ENCODE data around the gene UBP1.
"Not testable (repeated sequence)": the region's sequence is repeated elsewhere in the genome, so short reads cannot be mapped to it uniquely, and the experiment has no call there.

Gene UBP1

DNA sequence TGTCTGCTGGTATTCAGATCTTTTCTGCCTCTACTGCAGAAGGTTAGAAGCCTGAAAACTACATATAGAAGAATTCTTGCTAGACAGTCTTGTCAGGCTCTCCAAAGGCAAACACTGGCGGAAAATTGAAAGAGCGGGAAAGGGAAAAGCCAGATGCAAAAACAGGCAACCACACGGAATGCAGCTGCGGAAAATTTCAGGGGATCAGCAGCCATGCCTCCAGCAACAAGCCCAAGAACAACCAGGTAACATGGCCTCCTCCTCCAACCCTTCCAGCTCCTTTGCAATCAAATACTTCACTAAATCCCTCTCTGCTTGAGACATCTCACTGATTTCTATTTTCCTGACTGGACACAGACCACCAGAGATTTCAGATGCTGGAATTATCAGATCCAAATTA is 9.6 kb downstream of the UBP1 start:
- Histone ChIP-seq H3K56ac (ENCODE audit: low read length) (no peak overlapping the region), H2BK5ac (ENCODE audit: low read length) (no peak overlapping the region), H3K27me3 (ENCODE audit: insufficient read depth, low read length, poor library complexity) (no peaks in the 10 kb centered on the region), H3K4me2 (ENCODE audit: low read length) (no peak overlapping the region), H3K4me1 (ENCODE audit: control insufficient read depth, low read depth, low read length) (peaks cover 11% of the 10 kb centered on the region), H3K27ac (ENCODE audit: low read depth, low read length) (no peak overlapping the region), H3K4ac (ENCODE audit: low read depth, low read length) (no peak overlapping the region), H2BK120ac (ENCODE audit: low read depth, low read length) (no peak overlapping the region), H3K36me3 (ENCODE audit: control insufficient read depth, insufficient read depth, low read length) (no peaks in the 10 kb centered on the region), H2AK5ac (ENCODE audit: low read length) (no peak overlapping the region), H3K4me3 (ENCODE audit: low read length) (no peak overlapping the region), H3K9ac (ENCODE audit: low read length) (no peak overlapping the region), H4K8ac (ENCODE audit: low read depth, low read length) (no peak overlapping the region), H3K79me2 (ENCODE audit: control insufficient read depth, insufficient read depth, low read length) (peaks cover 53% of the 10 kb centered on the region), H4K5ac (ENCODE audit: low read length) (no peak overlapping the region), H3K18ac (ENCODE audit: low read length) (no peak overlapping the region), H2BK15ac (replicated peaks; ENCODE audit: low read depth) (no peak overlapping the region), H3K79me1 (ENCODE audit: low read length) (peaks cover 11% of the 10 kb centered on the region), H3K23ac (ENCODE audit: low read length) (no peak overlapping the region)
- DNase-seq: peak; percentile 36
- WGBS (ENCODE audit: extremely low coverage, insufficient coverage, low lambda C conversion rate): no CpG with 5 or more reads among the region's 4 CpGs

DNA sequence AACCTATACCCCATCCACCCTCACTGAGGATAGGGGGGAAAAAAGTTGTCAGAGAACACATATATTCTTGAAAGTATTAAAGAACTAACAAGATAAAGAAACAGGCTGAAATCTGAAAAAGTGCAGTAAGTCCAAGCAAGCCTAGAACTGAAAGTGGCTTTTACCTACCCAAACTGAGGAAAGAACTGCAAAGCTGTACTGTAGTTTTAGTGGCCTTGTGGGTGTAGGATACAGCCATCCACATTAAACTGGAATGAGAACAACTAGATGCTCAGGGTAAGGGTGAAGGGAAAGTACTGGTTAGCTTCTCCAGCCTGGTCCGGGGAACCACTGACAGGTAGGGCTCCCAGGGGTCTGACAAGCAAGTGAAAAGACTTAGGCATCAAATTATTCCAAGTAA is 10.1 kb downstream of the UBP1 start:
- Histone ChIP-seq H2AK5ac (ENCODE audit: low read length) (no peak overlapping the region), H4K8ac (ENCODE audit: low read depth, low read length) (no peak overlapping the region), H4K5ac (ENCODE audit: low read length) (no peak overlapping the region), H3K56ac (ENCODE audit: low read length) (no peak overlapping the region), H2BK15ac (replicated peaks; ENCODE audit: low read depth) (no peak overlapping the region), H3K27ac (ENCODE audit: low read depth, low read length) (no peak overlapping the region), H2BK120ac (ENCODE audit: low read depth, low read length) (no peak overlapping the region), H3K23ac (ENCODE audit: low read length) (peak overlapping the region; percentile 50), H3K18ac (ENCODE audit: low read length) (no peak overlapping the region), H3K27me3 (ENCODE audit: insufficient read depth, low read length, poor library complexity) (no peaks in the 10 kb centered on the region), H2BK5ac (ENCODE audit: low read length) (no peak overlapping the region), H3K4ac (ENCODE audit: low read depth, low read length) (no peak overlapping the region), H3K4me3 (ENCODE audit: low read length) (no peak overlapping the region), H3K4me1 (ENCODE audit: control insufficient read depth, low read depth, low read length) (peaks cover 13% of the 10 kb centered on the region), H3K4me2 (ENCODE audit: low read length) (no peak overlapping the region), H3K79me2 (ENCODE audit: control insufficient read depth, insufficient read depth, low read length) (peaks cover 53% of the 10 kb centered on the region), H3K79me1 (ENCODE audit: low read length) (peaks cover 10% of the 10 kb centered on the region), H3K9ac (ENCODE audit: low read length) (no peak overlapping the region), H3K36me3 (ENCODE audit: control insufficient read depth, insufficient read depth, low read length) (no peaks in the 10 kb centered on the region)
- no CpG with 5 or more reads among the region's 1 CpG for WGBS (ENCODE audit: extremely low coverage, insufficient coverage, low lambda C conversion rate)
- DNase-seq: no peak

DNA sequence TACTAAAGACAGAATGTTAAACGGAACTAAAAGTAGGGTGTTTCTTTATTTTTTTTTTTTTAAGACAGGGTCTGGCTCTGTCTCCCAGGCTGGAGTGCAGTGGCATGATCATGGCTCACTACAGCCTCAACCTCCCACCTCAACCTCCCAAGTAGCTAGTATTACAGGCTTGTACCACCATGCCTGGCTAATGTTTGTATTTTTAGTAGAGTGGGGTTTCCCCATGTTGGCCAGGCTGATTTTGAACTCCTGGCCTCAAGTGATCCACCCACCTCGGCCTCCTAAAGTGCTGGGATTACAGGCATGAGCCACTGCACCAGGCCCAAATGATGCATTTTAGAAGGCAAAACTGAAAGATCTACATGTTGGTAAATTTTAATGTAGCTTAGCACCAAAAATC is 10.9 kb downstream of the UBP1 start:
- H3K79me1 ChIP-seq (ENCODE audit: low read length): peaks cover 12% of the 10 kb centered on the region
- not testable (repeated sequence) for H3K36me3 ChIP-seq (ENCODE audit: control insufficient read depth, insufficient read depth, low read length); H3K4ac ChIP-seq (ENCODE audit: low read depth, low read length); H3K4me3 ChIP-seq (ENCODE audit: low read length); H3K27ac ChIP-seq (ENCODE audit: low read depth, low read length); H3K18ac ChIP-seq (ENCODE audit: low read length); H4K5ac ChIP-seq (ENCODE audit: low read length); H3K9ac ChIP-seq (ENCODE audit: low read length); H2AK5ac ChIP-seq (ENCODE audit: low read length); DNase-seq; H4K8ac ChIP-seq (ENCODE audit: low read depth, low read length); H3K27me3 ChIP-seq (ENCODE audit: insufficient read depth, low read length, poor library complexity); H3K23ac ChIP-seq (ENCODE audit: low read length); H2BK120ac ChIP-seq (ENCODE audit: low read depth, low read length); H3K56ac ChIP-seq (ENCODE audit: low read length); H2BK15ac ChIP-seq (replicated peaks; ENCODE audit: low read depth); H3K4me2 ChIP-seq (ENCODE audit: low read length); H2BK5ac ChIP-seq (ENCODE audit: low read length)
- peaks cover 14% of the 10 kb centered on the region for H3K4me1 ChIP-seq (ENCODE audit: control insufficient read depth, low read depth, low read length)
- no CpG with 5 or more reads among the region's 2 CpGs for WGBS (ENCODE audit: extremely low coverage, insufficient coverage, low lambda C conversion rate)
- peaks cover 52% of the 10 kb centered on the region for H3K79me2 ChIP-seq (ENCODE audit: control insufficient read depth, insufficient read depth, low read length)

DNA sequence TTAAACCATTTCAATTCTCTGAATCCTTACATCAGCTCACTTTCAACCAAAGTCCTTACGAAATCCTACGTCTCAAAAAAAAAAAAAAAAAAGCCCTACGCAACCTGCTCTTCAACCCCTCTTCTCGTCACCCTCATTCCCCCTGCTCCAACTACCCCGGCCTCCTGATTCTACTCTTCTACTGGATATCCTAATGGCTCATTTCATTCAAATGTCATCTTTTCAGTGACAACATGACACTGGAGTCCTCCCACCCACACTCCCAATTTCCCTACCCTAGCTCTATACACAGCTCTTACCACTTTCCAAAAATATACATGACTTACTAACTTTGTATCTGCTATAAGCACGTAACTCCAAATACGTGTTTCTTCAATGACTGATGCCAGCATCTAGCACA is 11.5 kb downstream of the UBP1 start:
- no peak overlapping the region for H2BK120ac ChIP-seq (ENCODE audit: low read depth, low read length)
- DNase-seq: no peak
- H3K27me3 ChIP-seq (ENCODE audit: insufficient read depth, low read length, poor library complexity): no peaks in the 10 kb centered on the region
- H3K4me2 ChIP-seq (ENCODE audit: low read length): no peak overlapping the region
- peaks cover 48% of the 10 kb centered on the region for H3K79me2 ChIP-seq (ENCODE audit: control insufficient read depth, insufficient read depth, low read length)
- no peaks in the 10 kb centered on the region for H3K36me3 ChIP-seq (ENCODE audit: control insufficient read depth, insufficient read depth, low read length)
- H3K18ac ChIP-seq (ENCODE audit: low read length): no peak overlapping the region
- H3K4me3 ChIP-seq (ENCODE audit: low read length): no peak overlapping the region
- H4K5ac ChIP-seq (ENCODE audit: low read length): no peak overlapping the region
- no peak overlapping the region for H2BK15ac ChIP-seq (replicated peaks; ENCODE audit: low read depth)
- peaks cover 12% of the 10 kb centered on the region for H3K79me1 ChIP-seq (ENCODE audit: low read length)
- no peak overlapping the region for H3K9ac ChIP-seq (ENCODE audit: low read length)
- WGBS (ENCODE audit: extremely low coverage, insufficient coverage, low lambda C conversion rate): no CpG with 5 or more reads among the region's 7 CpGs
- no peak overlapping the region for H3K27ac ChIP-seq (ENCODE audit: low read depth, low read length)
- no peak overlapping the region for H3K4ac ChIP-seq (ENCODE audit: low read depth, low read length)
- H3K23ac ChIP-seq (ENCODE audit: low read length): no peak overlapping the region
- H3K4me1 ChIP-seq (ENCODE audit: control insufficient read depth, low read depth, low read length): peaks cover 14% of the 10 kb centered on the region
- no peak overlapping the region for H4K8ac ChIP-seq (ENCODE audit: low read depth, low read length)
- H2AK5ac ChIP-seq (ENCODE audit: low read length): no peak overlapping the region
- H2BK5ac ChIP-seq (ENCODE audit: low read length): no peak overlapping the region
- H3K56ac ChIP-seq (ENCODE audit: low read length): no peak overlapping the region

DNA sequence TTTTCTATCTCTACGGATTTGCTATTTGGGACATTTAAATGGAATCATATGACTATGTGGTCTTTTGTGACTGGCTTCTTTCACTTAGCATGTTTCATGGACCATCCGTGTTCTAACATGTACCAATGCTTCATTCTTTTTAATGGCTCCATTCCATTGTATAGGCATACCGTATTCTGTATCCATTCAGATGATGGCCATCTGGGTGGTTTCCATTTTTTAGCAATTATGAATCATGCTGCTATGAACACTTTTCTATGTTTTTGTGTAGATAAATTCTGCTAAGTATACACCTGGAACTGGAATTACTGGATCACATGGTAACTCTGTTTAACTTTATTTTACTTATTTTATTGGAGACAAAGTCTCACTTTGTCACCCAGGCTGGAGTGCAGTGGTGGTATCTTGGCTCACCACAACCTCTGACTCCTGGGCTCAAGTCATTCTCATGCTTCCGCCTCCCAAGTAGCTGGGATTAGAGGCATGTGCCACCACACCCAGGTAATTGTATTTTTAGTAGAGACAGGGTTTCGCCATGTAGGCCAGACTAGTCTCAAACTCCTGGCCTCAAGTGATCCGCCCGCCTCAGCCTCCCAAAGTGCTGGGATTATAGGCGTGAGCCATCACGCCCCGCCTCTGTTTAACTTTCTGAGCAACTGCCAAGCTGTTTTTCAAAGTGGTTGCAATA is 13.4 kb downstream of the UBP1 start:
- no peak overlapping the region for H3K18ac ChIP-seq (ENCODE audit: low read length)
- H4K8ac ChIP-seq (ENCODE audit: low read depth, low read length): no peak overlapping the region
- H2BK15ac ChIP-seq (replicated peaks; ENCODE audit: low read depth): no peak overlapping the region
- H4K5ac ChIP-seq (ENCODE audit: low read length): no peak overlapping the region
- H3K23ac ChIP-seq (ENCODE audit: low read length): no peak overlapping the region
- no peak overlapping the region for H2BK5ac ChIP-seq (ENCODE audit: low read length)
- H3K9ac ChIP-seq (ENCODE audit: low read length): no peak overlapping the region
- H2AK5ac ChIP-seq (ENCODE audit: low read length): no peak overlapping the region
- H3K79me2 ChIP-seq (ENCODE audit: control insufficient read depth, insufficient read depth, low read length): peaks cover 40% of the 10 kb centered on the region
- no peak for DNase-seq
- H3K56ac ChIP-seq (ENCODE audit: low read length): no peak overlapping the region
- whole genome bisulfite sequencing (ENCODE audit: extremely low coverage, insufficient coverage, low lambda C conversion rate): no CpG with 5 or more reads among the region's 10 CpGs
- H3K4me1 ChIP-seq (ENCODE audit: control insufficient read depth, low read depth, low read length): peaks cover 14% of the 10 kb centered on the region
- H3K36me3 ChIP-seq (ENCODE audit: control insufficient read depth, insufficient read depth, low read length): no peaks in the 10 kb centered on the region
- H3K79me1 ChIP-seq (ENCODE audit: low read length): peaks cover 12% of the 10 kb centered on the region
- H2BK120ac ChIP-seq (ENCODE audit: low read depth, low read length): no peak overlapping the region
- no peak overlapping the region for H3K4me2 ChIP-seq (ENCODE audit: low read length)
- no peaks in the 10 kb centered on the region for H3K27me3 ChIP-seq (ENCODE audit: insufficient read depth, low read length, poor library complexity)
- no peak overlapping the region for H3K27ac ChIP-seq (ENCODE audit: low read depth, low read length)
- no peak overlapping the region for H3K4ac ChIP-seq (ENCODE audit: low read depth, low read length)
- H3K4me3 ChIP-seq (ENCODE audit: low read length): no peak overlapping the region

DNA sequence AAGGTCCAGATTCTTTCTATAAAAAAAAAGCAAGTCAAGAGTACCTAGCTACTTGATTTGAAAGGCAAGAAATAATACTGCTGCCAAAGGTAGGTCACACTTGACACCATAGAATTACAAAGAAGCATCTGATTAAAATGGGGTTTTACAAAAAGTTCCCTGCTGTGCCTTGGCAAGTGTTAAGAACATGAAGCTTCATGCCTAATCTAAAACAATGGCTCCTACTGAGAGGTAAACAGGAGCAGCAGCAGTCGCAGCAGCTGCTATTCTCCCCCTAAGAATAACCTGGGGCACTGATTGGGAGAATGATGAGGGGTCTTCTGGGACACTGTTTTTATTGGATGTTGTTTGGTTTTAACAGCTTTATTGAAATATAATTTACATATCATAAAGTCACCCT is 14.1 kb downstream of the UBP1 start:
- H2BK15ac ChIP-seq (replicated peaks; ENCODE audit: low read depth): no peak overlapping the region
- no peaks in the 10 kb centered on the region for H3K36me3 ChIP-seq (ENCODE audit: control insufficient read depth, insufficient read depth, low read length)
- no CpG with 5 or more reads among the region's 1 CpG for WGBS (ENCODE audit: extremely low coverage, insufficient coverage, low lambda C conversion rate)
- H3K27ac ChIP-seq (ENCODE audit: low read depth, low read length): no peak overlapping the region
- H4K5ac ChIP-seq (ENCODE audit: low read length): no peak overlapping the region
- no peak overlapping the region for H3K56ac ChIP-seq (ENCODE audit: low read length)
- H2BK120ac ChIP-seq (ENCODE audit: low read depth, low read length): no peak overlapping the region
- H2AK5ac ChIP-seq (ENCODE audit: low read length): no peak overlapping the region
- peak; percentile 95 for DNase-seq
- H3K4ac ChIP-seq (ENCODE audit: low read depth, low read length): no peak overlapping the region
- H3K79me1 ChIP-seq (ENCODE audit: low read length): peaks cover 12% of the 10 kb centered on the region
- H4K8ac ChIP-seq (ENCODE audit: low read depth, low read length): no peak overlapping the region
- H3K79me2 ChIP-seq (ENCODE audit: control insufficient read depth, insufficient read depth, low read length): peaks cover 35% of the 10 kb centered on the region
- no peak overlapping the region for H3K18ac ChIP-seq (ENCODE audit: low read length)
- no peak overlapping the region for H3K4me2 ChIP-seq (ENCODE audit: low read length)
- no peak overlapping the region for H3K4me3 ChIP-seq (ENCODE audit: low read length)
- no peak overlapping the region for H3K9ac ChIP-seq (ENCODE audit: low read length)
- H3K23ac ChIP-seq (ENCODE audit: low read length): no peak overlapping the region
- H2BK5ac ChIP-seq (ENCODE audit: low read length): no peak overlapping the region
- no peaks in the 10 kb centered on the region for H3K27me3 ChIP-seq (ENCODE audit: insufficient read depth, low read length, poor library complexity)
- H3K4me1 ChIP-seq (ENCODE audit: control insufficient read depth, low read depth, low read length): peaks cover 14% of the 10 kb centered on the region
